Measurements from ENCODE around the gene DNAJC19.
"Not testable (repeated sequence)": the region's sequence is repeated elsewhere in the genome, so short reads cannot be mapped to it uniquely, and the experiment has no call there.

- TF ChIP-seq EZH2 (IDR thresholded peaks at IDR 0.05; ENCODE audit: insufficient read depth, poor library complexity, severe bottlenecking); EZH2phosphoT487 (IDR thresholded peaks at IDR 0.05; ENCODE audit: insufficient read depth, low read depth): not testable (repeated sequence)
These were observed 3.2 kb downstream of the DNAJC19 start for GRCh38 chr3:180986366-180986765.
